ELR (cell line): Measurements from ENCODE around the gene PNPLA7.
"Not testable (repeated sequence)": the region's sequence is repeated elsewhere in the genome, so short reads cannot be mapped to it uniquely, and the experiment has no call there.

Experiments used
- DNase-seq: peaks from one replicate; pipeline ENCODE4 v3.0.0-alpha.2; 2015; ENCODE audit warnings: low read depth

The PNPLA7 gene

DNA sequence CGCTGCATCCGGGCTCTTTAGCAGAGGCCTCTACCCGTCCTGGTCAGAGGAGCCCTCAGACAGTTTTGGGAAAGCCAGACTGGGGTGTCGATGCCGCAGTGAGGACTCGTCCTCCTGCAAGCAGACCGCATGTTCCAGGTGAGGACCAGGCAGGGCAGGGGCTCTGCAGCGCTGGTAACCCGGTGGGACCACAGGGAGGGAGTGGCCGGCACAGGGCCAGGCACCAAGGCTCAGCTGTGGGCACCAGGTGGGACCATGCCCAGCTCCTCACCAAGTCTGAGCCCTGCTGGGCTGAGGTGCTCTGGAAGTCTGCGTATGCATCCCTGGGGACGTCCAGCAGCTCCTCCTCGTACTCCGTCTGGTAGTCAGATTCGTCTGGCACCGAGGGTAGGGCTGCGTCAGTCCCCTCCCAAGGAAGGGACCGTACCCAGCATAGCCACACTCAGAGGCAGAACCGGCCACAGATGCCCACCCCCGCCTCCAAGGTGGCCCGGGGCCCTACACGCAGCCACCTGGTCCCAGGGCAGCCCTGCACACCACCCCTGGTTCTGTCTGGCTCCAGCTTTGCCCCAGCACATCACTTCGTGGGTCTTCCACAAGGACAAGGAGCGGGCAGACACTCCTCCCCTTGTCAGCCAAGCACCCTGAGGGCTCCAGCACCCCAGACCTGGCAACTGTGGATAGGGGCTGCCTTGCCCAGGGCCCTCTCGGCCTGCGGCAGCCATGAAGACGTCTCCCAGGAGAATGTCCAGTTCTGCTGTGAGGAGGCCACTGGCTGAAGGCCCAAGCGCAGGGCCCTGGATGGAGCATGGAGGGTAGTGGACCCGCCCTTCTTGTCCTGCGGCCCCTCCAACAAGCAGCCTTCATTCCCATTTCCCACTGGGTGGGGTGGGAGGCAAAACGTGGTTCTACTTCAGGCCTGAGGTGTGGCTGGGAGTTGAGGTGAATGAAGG is 89.6 kb downstream of the PNPLA7 start:
- DNase-seq, result no peak

DNA sequence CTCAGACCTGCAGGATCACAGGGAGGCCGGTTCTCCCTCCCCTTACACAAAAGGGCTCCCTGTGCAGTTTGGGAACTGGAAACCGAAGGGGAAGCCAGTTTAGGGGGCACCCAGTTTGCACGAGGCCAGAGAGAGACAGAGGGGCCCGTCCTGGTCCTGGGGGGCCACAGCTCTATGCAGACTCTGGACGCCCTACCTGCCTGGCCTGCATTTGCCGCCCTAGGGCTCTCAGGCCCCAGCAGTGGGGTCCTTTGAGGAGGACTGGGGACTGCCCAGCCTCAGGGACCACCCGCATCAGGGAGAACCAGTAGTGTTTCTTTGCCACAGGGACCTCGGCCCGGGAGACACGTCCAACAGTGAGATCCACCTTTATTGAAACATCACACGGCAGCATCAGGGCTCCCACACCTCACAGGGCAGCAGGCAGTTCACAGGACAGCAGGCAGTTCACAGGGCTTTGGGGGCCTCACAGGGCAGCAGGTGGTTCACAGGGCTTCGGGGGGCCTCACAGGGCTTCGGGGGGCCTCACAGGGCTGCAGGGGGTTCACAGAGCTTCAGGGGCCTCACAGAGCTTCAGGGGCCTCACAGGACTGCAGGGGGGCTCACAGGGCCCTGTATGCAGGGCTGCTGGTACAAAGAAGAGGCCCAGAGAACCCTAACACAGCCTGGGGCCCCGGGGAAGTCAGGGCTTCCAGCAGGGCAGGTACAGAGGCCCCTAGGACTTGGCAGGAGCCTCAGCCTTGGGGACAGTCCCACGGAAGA is 90.4 kb downstream of the PNPLA7 start:
- no peak for DNase-seq

DNA sequence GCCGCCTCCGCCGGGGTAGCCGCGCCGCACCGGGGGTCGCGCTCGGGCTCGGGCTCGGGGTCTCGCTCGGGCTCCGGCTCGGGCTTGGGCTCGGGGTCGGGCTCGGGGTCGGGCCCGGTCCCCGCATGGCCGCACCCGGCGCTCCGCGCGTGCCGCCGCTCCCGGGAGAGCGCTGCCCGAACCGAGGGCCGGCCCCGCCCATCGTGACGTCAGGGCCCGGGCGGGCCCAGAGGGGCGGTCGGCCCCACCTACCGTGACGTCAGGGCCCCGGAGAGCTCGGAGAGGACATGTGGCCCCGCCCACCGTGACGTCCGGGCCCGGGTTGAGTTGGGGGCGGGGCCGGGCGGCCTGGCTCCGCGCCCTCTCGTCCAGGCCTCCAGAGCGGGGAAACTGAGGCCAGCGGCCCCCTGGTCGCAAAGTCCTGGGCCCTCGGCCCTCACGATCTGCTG is 91.0 kb downstream of the PNPLA7 start, which contains the start of gene NSMF:
Gene NSMF, minus strand, starts transcription at position 183 of the 449 bp plus-strand sequence. CDS start 232 bp downstream, outside the sequence.
- DNase-seq, result peak; percentile 94

DNA sequence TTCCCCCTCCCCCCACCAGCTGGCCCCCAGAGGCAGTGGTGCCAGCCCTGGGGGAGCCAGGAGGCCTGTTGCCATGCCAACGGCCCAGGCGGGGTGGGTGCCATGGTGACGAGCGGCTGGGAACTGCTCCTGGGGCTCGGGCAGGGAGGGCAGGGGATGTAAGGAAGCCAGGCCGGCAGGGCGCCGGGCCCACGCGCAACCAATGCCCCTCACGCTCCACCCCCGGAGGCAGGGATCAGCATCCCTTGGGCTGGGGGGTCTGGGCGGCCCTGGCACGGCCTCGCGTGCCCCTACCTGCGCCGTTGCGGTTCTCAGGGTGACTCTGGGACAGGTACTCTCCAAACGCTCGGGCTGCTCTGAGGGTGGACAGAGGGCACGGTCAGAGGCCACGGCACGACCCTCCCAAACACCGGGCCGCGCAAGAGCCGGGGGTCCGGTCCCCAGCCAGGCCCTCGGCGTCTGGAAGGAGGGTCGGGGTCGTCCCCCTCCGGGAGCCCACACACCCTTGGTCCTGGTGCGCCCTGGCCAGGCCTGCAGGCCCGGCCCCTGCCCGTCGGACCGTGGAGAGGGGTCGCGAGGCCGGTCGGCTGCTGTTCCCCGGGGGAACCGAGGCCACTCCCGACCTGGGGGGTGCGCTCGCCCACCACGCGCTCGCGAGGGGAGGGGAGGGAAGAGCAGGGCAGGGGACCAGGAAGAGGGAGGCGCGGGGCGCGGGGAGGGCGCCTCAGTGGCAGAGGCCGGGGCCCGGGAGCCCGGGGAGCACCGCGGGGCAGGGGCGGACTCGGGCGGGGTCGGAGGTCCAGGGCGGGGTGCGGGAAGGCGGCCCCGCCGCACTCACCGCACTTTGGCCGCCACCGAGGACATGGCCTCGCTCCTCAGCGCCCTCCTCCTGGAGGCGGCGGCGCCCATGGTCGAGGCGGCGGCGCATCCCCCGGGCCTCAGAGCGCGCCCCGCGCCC is 91.7 kb downstream of the PNPLA7 start:
- peak; percentile 46 for DNase-seq

DNA sequence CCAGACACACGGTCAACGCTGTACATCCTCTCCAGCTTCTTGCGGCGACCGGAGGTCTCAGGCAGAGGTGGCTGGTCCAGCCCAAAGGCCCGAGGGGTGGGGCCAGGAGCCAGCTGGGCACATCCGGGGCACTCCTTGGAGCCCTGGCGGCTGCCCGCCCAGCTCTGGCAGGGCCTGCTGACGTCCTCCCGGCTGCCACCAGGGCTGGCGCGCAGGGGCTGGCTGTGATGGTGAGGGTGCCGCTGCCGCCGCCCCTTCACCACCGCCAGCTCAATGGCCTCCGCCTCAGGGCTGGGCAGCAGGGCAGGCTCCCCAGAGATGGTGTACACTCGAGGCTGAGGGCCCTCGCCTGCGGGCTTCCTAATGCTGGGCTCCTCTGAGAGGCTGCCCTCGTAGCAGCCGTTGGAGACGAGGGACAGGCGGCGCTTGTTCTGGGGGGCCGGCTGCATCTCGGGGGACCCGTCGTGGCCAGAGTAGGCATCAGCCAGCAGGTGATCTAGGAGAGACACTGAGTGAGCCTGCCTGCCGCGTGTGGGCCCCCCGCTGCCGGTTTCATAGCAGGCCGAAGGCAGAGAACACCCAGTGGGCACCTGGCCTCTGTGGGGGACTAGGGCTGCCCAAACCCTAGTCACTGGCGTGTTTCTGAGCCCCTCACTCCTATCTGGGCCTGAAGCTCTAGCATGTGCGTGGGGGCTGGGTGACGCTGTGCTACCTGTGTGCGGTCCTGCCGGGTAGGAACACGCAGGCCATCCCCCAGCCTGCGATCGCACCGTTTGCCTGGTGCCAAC is 92.6 kb downstream of the PNPLA7 start:
- DNase-seq, result no peak

DNA sequence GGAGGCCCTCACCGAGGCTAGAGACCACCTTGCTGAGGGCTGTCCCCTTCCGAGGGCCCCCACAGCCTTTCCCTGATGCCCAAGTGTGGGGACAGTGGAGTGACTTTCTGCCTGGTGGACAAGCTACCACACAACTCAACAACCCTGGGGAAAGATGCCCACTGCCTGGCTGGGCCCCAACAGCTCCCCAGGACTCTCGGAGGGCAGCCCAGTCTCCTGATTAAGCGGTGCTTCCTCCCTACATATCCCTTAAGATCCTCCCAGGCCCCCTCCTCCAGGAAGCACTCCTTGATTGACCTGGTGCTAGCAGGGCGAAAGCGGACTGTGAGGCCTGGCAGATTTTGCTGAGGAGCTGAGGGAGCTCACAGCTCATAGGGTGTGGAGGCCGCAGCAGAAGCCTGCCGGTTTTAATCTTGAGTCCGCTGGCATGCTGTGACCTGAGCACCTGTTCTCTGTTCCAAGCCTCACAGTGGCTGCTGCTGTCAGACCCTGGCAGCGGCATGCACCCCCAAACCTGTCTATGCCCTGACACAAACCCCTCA is 93.3 kb downstream of the PNPLA7 start:
- no peak for DNase-seq

DNA sequence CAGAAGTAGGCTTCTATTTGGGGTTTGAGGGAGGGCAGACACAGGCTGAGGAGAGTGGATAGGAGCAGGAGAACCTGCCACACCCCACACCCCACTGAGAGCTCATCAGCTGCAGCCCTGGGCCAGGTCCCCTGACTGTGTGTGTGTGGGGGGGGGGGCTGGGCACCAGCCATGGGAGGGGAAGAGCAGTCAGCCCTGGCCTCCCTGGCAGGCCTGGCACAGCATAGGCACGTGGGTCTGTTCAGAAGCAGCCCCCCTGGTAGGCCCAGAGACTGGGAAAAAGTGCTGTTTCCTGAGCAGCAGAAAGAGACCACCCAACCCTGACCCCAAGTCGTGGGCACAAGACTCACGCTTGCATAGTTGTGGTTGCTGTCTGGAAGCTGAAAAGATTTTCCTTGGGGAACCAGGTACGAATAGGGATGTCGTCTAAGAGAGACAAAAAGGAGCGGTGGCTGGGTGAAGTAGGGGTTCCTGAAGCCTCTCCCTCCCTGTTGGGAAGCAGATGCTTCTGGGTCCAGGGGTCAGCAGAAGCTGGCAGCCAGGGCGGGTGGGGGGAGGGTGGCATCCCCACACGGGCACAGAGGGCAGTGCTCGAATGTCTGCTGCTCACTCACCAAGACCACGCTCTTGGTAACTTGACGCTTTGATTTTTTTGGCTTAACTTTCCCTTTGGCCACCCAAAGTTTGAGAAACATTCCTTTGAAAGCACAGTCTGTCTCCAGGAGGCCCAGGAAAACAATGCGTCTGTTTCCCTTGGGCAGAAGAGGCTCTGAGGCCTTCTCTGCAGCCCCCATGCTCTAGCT is 93.9 kb downstream of the PNPLA7 start:
- DNase-seq, result no peak

DNA sequence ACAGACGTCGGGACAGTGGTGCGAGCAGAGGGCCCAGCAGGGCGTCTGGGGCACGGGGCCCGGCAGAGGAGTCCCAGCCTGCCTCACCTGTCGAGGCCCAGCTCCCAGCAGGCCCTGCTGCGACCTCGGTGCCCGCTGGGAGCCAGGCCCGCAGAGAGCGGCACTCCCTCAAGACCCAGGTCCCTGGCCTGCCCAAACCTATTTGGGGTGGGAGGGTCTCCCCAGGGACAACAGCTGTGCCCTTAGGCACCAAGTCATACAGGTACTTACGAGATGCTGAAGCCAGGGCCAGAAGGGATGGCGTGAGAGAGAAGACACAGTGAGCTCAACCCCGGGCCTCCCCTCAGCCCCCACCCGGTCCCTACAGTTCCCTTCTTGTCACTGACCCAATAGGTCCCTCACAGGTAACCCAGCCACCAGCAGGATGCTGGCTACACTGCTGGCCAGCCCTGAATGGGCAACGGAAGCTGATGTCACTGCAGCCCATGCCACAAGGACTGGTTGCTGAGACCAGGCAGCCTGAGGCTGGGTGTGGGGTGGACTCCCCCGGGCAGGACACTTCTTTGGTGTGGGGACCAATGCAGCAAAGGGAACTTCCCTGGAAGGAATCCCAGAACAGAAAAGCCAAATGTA is 94.7 kb downstream of the PNPLA7 start:
- no peak for DNase-seq

DNA sequence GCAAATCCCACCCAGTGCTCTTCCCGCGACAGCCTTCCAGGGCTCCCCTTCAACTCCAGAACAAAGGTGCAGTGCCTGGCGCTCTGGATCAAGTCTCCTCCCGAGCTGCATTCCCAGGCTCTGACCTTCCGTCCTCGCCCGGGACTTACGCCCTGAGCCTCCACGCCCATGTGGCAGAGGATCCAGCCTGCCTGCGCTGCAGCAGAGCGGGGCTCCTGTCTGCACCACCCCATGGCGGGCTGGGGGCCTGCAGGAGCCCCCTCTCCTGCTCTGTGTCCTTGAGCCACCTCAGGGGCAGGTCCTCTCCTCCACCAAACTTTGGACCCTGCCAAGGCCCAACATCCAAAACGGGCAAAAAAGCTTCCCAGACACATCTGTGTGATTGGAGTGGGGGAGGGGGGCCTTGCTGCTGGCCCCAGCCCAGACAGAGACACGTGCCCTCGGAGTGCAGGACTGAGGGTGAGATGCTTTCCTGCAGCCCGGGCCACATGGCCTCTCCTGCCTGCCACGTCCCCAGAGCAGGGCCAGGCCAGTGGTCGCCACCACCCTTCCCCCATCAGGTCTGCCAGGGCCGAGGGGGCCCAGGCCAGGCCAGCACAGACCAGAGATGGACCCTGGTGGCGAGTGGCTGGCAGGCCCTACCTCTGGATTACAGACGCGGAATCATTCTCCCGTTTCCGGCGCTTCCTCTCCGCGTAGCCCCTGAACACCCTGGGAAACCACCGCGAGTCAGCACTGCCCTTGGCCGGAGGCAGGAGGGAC is 95.4 kb downstream of the PNPLA7 start:
- DNase-seq, result no peak

DNA sequence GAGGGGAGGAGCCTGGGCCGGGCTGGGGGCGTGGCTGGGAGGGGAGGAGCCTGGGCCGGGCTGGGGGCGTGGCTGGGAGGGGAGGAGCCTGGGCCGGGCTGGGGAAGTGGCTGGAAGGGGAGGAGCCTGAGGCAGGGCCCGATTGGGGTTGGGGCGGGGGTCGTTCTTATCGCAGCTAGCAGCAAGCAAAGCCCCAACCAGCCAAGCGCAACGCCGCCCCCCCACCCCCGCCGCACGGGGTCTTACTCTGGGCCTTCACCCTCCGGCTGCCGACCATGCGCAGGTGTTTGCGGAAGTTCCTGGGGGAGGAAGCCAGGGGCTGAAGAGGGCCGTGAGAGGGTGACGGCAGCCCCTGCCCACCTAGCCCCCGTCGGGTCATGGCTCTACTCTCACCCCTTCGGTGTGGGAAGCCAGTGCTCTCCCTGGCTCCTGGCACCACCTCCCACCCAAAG is 96.0 kb downstream of the PNPLA7 start:
- DNase-seq, result no peak

DNA sequence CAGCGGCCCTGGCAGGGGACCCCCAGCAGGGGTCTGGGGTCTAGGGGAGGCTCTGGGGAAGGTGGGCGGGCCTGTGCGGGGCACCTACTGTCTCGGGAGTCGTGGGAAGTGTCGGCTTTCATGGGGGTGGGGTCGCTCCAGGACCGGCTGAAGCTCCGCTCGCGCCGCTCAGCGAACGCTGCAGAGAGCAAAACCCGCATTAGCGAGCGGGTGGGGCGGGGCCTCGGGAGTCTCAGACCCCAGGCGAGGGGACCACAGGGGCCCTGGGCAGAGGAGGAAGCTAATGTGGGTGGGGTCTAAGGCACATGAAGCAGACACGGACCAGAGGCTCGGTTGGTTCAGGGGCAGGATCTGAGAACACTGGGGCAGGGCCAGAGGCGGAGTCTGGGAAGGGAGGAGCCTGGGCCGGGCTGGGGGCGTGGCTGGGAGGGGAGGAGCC is 96.5 kb downstream of the PNPLA7 start:
- DNase-seq, result peak; percentile 67

DNA sequence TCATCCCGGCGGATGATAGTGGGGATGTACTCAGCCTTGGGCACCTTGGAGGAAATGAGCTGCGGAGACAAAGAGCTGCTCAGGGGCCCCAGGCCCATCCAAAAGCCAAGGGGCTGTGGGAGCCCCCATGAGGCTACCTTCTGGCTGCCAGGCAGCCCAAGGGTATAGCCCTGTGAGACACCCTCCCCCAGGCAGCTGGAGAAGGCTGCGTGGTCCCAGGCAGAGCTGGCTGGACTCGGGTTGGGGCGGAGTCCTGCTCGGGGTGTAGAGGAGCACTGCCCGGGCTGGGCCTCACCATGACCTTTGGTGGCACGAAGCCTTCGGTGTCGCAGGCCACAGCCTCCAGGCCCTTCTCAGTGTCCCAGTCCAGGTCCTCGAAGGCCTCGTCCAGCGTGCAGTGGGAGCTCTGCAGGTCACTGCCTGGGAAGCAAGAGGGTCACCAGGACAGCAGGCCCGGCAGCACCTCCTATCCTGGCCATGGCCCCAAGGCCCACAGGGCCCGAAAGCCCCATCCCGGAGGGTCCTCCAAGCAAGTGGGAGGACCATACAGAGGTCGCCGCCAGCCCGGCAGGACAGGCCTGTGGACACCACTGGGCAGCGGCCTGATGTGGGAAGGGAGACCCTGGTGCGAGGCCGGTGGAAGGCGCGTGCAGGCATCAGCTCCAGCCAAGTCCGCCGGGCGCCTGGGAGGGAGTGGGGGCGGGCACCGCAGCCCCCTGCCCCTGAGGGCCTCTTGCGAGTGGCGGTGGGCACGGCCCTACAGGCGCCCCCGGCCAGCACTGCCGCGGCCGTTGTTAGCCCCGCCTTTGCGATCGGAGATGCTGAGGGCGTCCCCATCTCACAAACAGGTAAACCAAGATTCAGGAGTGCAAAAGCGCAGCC is 97.2 kb downstream of the PNPLA7 start:
- no peak for DNase-seq

DNA sequence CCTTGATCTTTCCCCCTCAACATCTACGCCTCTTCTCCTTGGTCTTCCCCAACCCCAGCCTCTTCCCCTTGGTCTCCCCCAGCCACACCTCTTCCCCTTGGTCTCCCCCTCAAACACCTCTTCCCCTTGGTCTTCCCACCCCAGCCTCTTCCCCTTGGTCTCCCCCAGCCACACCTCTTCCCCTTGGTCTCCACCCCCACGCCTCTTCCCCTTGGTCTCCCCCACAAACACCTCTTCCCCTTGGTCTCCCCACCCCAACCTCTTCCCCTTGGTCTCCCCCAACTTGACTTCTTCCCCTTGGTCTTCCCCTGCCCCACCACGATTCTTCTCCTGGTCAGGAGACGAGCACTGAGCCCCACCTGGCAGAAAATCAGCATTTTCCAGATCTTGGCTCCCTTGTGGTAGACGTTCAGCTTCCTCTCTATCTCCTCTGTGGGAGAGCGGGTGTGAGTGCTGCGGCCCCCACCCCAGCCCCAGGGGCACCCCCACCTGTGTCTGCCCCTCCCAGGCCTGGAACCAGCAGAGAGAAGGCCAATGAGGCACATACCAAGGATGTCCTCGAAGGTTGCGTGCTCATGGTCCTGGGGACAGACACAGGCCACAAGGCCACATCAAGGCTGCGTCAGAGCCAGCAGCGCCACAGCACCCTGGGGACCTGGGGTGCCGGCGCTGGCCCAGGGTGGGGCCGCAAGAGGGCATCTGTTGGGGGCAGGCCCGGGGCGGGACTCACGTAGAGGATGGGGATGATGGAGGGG is 98.0 kb downstream of the PNPLA7 start:
- no peak for DNase-seq

DNA sequence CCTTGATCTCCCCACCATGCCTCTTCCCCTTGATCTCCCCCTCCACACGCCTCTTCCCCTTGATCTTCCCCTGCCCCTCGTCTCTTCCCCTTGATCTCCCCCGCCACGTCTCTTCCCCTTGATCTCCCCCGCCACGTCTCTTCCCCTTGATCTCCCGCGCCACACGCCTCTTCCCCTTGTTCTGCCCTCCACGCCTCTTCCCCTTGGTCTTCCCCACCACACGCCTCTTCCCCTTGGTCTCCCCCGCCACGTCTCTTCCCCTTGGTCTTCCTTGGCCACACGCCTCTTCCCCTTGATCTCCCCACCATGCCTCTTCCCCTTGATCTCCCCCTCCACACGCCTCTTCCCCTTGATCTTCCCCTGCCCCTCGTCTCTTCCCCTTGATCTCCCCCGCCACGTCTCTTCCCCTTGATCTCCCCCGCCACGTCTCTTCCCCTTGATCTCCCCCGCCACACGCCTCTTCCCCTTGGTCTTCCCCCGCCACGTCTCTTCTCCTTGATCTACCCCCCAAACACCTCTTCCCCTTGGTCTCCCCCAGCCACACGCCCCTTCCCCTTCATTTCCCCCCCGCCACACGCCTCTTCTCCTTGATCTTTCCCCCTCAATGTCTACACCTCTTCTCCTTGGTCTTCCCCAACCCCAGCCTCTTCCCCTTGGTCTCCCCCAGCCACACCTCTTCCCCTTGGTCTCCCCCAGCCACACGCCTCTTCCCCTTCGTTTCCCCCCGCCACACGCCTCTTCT is 98.8 kb downstream of the PNPLA7 start:
- DNase-seq, result not testable (repeated sequence)

DNA sequence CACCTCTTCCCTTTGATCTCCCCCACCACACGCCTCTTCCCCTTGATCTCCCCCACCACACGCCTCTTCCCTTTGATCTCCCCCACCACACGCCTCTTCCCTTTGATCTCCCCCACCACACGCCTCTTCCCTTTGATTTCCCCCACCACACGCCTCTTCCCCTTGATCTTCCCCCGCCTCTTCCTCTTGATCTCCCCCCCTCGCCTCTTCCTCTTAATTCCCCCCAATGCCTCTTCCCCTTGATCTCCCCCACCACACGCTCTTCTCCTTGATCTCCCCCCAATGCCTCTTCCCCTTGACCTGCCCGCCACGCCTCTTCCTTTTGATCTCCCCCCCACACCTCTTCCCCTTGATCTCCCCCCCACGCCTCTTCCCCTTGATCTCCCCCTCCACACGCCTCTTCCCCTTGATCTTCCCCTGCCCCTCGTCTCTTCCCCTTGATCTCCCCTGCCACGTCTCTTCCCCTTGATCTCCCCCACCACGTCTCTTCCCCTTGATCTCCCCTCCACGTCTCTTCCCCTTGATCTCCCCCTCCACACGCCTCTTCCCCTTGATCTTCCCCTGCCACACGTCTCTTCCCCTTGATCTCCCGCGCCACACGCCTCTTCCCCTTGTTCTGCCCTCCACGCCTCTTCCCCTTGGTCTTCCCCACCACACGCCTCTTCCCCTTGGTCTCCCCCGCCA is 99.5 kb downstream of the PNPLA7 start:
- not testable (repeated sequence) for DNase-seq
